PC-9 (cell line): ENCODE measurements around the gene HDGFL2. TPM values are rescaled to one million over a fixed set of nuclear protein-coding genes. Genes with fewer than 3 reads are reported as not detected.

Experiments
- BruUV-seq: library from RNA; stranded (reverse); fragments of 400-500 nt; replicated peaks from 2 replicates; lab custom pipeline; 2021; lab: Mats Ljungman, UMichigan
- CTCF ChIA-PET: fragments of 300-600 bp; sonication (Branson Sonifier 250); formaldehyde crosslinking; loops from one replicate; lab custom pipeline; 2022; ENCODE audit warnings: antibody characterized with exemption; lab: Charles Lee
- POLR2A ChIA-PET: fragments of 300-600 bp; sonication (Branson Sonifier 250); formaldehyde crosslinking; loops from one replicate; lab custom pipeline; 2022; ENCODE audit warnings: antibody characterized with exemption; ENCODE audit not compliant: unreplicated experiment; lab: Charles Lee
- DNase-seq, 2 experiments: peaks; one replicate each; pipeline versions ENCODE4 v3.0.0 to v3.0.0-alpha.2; 2015 to 2022; ENCODE audit warnings: mixed read lengths in 1 of 2
- H2AFZ ChIP-seq: fragments of 200-600 bp; sonication (generic); 2 replicates; pipeline ENCODE4 v1.8.1; 2017; ENCODE audit warnings: antibody characterized with exemption
- H3F3A ChIP-seq: fragments of 200-600 bp; sonication (generic); 2 replicates; pipeline ENCODE4 v1.8.1; 2017; ENCODE audit warnings: antibody characterized with exemption, mild to moderate bottlenecking, low read depth; ENCODE audit not compliant: insufficient read depth
- H3K27ac ChIP-seq: fragments of 200-600 bp; sonication (generic); 2 replicates; pipeline ENCODE4 v1.6.1; 2016; ENCODE audit warnings: mixed run types
- H3K27me3 ChIP-seq: fragments of 200-600 bp; sonication (generic); 2 replicates; pipeline ENCODE4 v1.6.1; 2016; ENCODE audit warnings: low read depth, mixed run types; ENCODE audit not compliant: insufficient read depth
- H3K36me3 ChIP-seq: fragments of 200-600 bp; sonication (generic); 2 replicates; pipeline ENCODE4 v1.6.1; 2016; ENCODE audit warnings: low read depth, mixed run types
- H3K4me1 ChIP-seq: fragments of 200-600 bp; sonication (generic); replicated peaks from 2 replicates; pipeline ENCODE4 v1.6.1; 2016; ENCODE audit warnings: mixed run types; ENCODE audit not compliant: insufficient read depth
- H3K4me2 ChIP-seq: fragments of 200-600 bp; sonication (generic); 2 replicates; pipeline ENCODE4 v1.6.1; 2017; ENCODE audit warnings: mixed run types
- H3K4me3 ChIP-seq: fragments of 200-600 bp; sonication (generic); 2 replicates; pipeline ENCODE4 v1.6.1; 2016; ENCODE audit warnings: mixed run types
- H3K79me2 ChIP-seq: fragments of 200-600 bp; sonication (generic); 2 replicates; pipeline ENCODE4 v1.6.1; 2017; ENCODE audit warnings: low read depth, mixed run types
- H3K9me2 ChIP-seq: fragments of 200-600 bp; sonication (generic); 2 replicates; pipeline ENCODE4 v1.8.1; 2017; ENCODE audit warnings: mild to moderate bottlenecking; ENCODE audit not compliant: insufficient read depth
- H3K9me3 ChIP-seq: fragments of 200-600 bp; sonication (generic); 2 replicates; pipeline ENCODE4 v1.8.1; 2016; ENCODE audit warnings: low read depth; ENCODE audit not compliant: insufficient read depth
- H4K20me1 ChIP-seq: fragments of 200-600 bp; sonication (generic); 2 replicates; pipeline ENCODE4 v1.8.1; 2017; ENCODE audit not compliant: insufficient read depth
- EZH2 ChIP-seq: fragments of 200-600 bp; sonication (generic); IDR thresholded peaks from 2 replicates; pipeline ENCODE4 v1.8.0; 2017; ENCODE audit warnings: antibody characterized with exemption, low read depth
- intact Hi-C: fragments of 100-400 bp; cut with micrococcal nuclease; formaldehyde crosslinking; loops from one replicate; pipeline ENCODE4 v1.10.0; 2022; ENCODE audit not compliant: unreplicated experiment
- total RNA-seq: library from RNA; stranded (reverse); gene quantifications from 2 replicates; pipeline ENCODE4 v1.2.3, GENCODE V29; 2021
- TF ChIP-seq, protein P1 (sequence below): fragments of 200-600 bp; sonication (generic); conservative IDR thresholded peaks from 2 replicates; pipeline ENCODE4 v1.6.1; 2017; ENCODE audit warnings: mixed run types, antibody characterized with exemption, mild to moderate bottlenecking, moderate library complexity

HDGFL2 gene
- total RNA-seq, 1 experiment from 2014 or later: 50.8 TPM

DNA sequence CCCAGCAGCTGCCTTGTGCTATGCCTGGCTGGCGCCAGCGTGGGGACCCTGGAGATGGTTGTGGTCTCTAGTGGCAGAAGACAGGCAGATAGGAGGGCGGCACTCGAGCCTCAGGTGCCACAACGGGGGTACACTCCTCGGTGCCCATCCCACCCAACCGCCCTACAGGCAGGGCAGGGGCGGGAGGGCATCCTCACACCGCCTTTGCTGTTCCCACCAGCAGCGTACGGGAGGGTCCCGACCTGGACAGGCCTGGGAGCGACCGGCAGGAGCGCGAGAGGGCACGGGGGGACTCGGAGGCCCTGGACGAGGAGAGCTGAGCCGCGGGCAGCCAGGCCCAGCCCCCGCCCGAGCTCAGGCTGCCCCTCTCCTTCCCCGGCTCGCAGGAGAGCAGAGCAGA is 29.6 kb downstream of the HDGFL2 start:
- H4K20me1 ChIP-seq: no peaks in the 10 kb centered on the region
- H3K27ac ChIP-seq: no peak overlapping the region
- DNase-seq: no peak
- no peaks in the 10 kb centered on the region for H3K9me2 ChIP-seq
- TF ChIP-seq, protein P1, sequence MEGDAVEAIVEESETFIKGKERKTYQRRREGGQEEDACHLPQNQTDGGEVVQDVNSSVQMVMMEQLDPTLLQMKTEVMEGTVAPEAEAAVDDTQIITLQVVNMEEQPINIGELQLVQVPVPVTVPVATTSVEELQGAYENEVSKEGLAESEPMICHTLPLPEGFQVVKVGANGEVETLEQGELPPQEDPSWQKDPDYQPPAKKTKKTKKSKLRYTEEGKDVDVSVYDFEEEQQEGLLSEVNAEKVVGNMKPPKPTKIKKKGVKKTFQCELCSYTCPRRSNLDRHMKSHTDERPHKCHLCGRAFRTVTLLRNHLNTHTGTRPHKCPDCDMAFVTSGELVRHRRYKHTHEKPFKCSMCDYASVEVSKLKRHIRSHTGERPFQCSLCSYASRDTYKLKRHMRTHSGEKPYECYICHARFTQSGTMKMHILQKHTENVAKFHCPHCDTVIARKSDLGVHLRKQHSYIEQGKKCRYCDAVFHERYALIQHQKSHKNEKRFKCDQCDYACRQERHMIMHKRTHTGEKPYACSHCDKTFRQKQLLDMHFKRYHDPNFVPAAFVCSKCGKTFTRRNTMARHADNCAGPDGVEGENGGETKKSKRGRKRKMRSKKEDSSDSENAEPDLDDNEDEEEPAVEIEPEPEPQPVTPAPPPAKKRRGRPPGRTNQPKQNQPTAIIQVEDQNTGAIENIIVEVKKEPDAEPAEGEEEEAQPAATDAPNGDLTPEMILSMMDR: no peak
- TF ChIP-seq EZH2: no peak
- H3K4me3 ChIP-seq: no peak overlapping the region
- no peaks in the 10 kb centered on the region for H3K36me3 ChIP-seq
- intact Hi-C loops: no loop called here
- CTCF ChIA-PET: no interaction called here
- no peak overlapping the region for H2AFZ ChIP-seq
- no peaks in the 10 kb centered on the region for H3F3A ChIP-seq
- H3K4me2 ChIP-seq: no peak overlapping the region
- no peaks in the 10 kb centered on the region for H3K4me1 ChIP-seq
- no peaks in the 10 kb centered on the region for H3K79me2 ChIP-seq
- H3K27me3 ChIP-seq: no peaks in the 10 kb centered on the region
- H3K9me3 ChIP-seq: no peaks in the 10 kb centered on the region
- no TSS peak for BruUV-seq
- POLR2A ChIA-PET: no interaction called here

DNA sequence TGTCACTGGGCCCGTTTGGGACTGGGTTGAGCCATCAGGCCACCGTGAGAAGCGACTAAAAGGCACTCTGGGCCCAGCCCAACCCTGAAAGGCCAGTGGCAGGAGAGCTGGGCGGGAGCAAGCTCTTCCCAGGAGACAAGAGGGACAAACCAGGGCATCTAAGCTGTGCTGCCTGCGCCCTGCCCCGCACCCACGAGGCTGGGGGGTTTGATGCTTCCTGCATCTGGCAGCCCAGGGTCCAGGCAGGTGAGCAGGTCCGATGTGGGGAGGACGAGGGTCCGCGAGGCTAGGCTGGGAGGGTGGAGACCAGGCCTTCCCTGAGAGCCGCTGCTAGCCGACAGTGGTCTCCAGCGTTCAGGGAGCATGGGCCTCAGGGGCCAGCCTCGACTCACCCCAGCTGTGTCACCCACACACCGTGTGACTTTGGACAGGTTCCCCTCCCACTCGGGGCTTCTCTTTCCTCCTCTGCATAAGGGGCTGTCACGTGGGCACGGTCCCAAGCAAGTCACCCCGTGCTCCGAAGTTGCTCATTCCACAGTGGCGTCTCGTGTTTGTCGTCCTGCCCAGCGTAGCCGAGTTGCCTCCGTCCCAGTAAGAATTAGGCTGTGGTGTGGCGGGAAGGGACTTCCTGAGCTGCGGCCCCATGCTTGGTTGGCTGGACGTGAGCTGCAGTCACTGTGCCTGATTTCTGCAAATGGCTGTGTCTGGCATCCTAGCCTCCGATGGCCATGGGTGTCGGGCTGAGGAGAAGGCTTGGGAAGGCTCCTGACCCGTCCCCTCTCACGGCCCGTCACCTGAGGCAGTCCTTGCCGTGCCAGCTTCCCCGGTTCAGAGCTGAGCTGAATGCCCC is 30.4 kb downstream of the HDGFL2 start:
- Histone ChIP-seq H3K4me1 (no peaks in the 10 kb centered on the region), H3F3A (no peaks in the 10 kb centered on the region), H3K9me3 (no peaks in the 10 kb centered on the region), H3K4me2 (no peak overlapping the region), H3K27me3 (no peaks in the 10 kb centered on the region), H3K27ac (no peak overlapping the region), H3K9me2 (no peaks in the 10 kb centered on the region), H4K20me1 (no peaks in the 10 kb centered on the region), H3K79me2 (no peaks in the 10 kb centered on the region), H3K4me3 (no peak overlapping the region), H2AFZ (no peak overlapping the region), H3K36me3 (no peaks in the 10 kb centered on the region)
- ChIA-PET CTCF (no interaction called here), POLR2A (no interaction called here)
- no TSS peak for BruUV-seq
- intact Hi-C loops: no loop called here
- TF ChIP-seq, protein P1: no peak
- no peak for TF ChIP-seq EZH2
- no peak for DNase-seq

DNA sequence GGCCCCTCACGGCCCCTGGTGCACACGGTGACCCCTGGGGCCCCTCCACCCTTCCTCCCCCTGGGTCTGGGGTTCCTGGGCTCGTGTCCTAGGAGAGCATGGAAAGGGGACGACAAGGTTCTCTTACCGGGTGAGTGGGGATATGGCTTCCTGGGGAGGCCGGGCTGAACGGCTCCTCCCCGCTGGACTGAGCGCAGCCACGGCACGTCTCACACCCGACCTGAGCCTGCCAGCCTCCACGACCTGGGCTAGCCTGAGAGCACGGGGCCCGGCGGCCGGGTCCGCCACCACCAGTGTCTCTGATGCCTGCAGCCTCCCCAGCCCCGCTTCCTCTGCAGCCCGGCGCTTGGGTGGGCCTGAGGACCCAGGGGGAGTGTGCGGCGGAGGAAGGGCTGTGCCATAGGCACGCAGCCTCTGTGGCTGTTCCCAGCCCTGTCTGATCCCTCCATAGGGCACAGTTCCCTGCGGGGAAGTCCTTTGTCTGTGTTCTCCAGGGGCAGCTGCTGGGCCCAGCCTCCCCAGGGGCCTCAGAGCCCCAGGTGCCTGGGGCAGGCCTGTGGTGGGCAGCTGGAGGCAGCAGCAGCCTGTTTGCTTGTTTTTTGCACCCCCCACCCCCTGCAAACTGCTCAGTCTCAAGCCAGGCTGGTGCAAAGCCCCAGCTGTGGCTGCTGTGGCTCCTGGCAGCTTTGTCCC is 31.2 kb downstream of the HDGFL2 start:
- no peaks in the 10 kb centered on the region for H4K20me1 ChIP-seq
- H3K4me3 ChIP-seq: no peak overlapping the region
- no peak overlapping the region for H3K4me2 ChIP-seq
- no peak overlapping the region for H3K27ac ChIP-seq
- H3K36me3 ChIP-seq: no peaks in the 10 kb centered on the region
- CTCF ChIA-PET: no interaction called here
- H3K9me3 ChIP-seq: no peaks in the 10 kb centered on the region
- no peak for TF ChIP-seq EZH2
- TF ChIP-seq, protein P1: no peak
- H3F3A ChIP-seq: no peaks in the 10 kb centered on the region
- BruUV-seq: no TSS peak
- no peaks in the 10 kb centered on the region for H3K4me1 ChIP-seq
- no peak overlapping the region for H2AFZ ChIP-seq
- POLR2A ChIA-PET: no interaction called here
- H3K9me2 ChIP-seq: no peaks in the 10 kb centered on the region
- no peaks in the 10 kb centered on the region for H3K27me3 ChIP-seq
- intact Hi-C loops: no loop called here
- no peaks in the 10 kb centered on the region for H3K79me2 ChIP-seq
- no peak for DNase-seq
